GM12874 (cell line): ENCODE measurements around the gene PIP5K1B.

ENCODE experiments used
- CTCF ChIP-seq: IDR thresholded peaks from 2 replicates; pipeline ENCODE4 v1.5.1; 2011; ENCODE audit warnings: low read depth, mild to moderate bottlenecking, control low read depth, low read length, moderate library complexity; ENCODE audit not compliant: insufficient read depth

Gene PIP5K1B

GRCh38 chr9:68877219-68877618 lies 172.2 kb downstream of the PIP5K1B start:
- TF ChIP-seq CTCF: no peak

- TF ChIP-seq CTCF: no peak
Measured at GRCh38 chr9:68878450-68878849, 173.4 kb downstream of the PIP5K1B start.

- no peak for TF ChIP-seq CTCF
Measured at GRCh38 chr9:68883224-68883623, 178.2 kb downstream of the PIP5K1B start.

- TF ChIP-seq CTCF: no peak
Measured at GRCh38 chr9:68887232-68887631, 182.2 kb downstream of the PIP5K1B start.

- TF ChIP-seq CTCF: no peak
Measured at GRCh38 chr9:68894502-68894901, 189.5 kb downstream of the PIP5K1B start.

GRCh38 chr9:68895741-68896478 lies 190.9 kb downstream of the PIP5K1B start:
- TF ChIP-seq CTCF: no peak

GRCh38 chr9:68896486-68896885 lies 191.4 kb downstream of the PIP5K1B start:
- no peak for TF ChIP-seq CTCF
